ENCODE measurements around the gene TAF1B. TPM values are rescaled to one million over a fixed set of nuclear protein-coding genes. Genes with fewer than 3 reads are reported as not detected.

Gene TAF1B
- total RNA-seq, 1 experiment from 2014 or later: 52.8 TPM

DNA sequence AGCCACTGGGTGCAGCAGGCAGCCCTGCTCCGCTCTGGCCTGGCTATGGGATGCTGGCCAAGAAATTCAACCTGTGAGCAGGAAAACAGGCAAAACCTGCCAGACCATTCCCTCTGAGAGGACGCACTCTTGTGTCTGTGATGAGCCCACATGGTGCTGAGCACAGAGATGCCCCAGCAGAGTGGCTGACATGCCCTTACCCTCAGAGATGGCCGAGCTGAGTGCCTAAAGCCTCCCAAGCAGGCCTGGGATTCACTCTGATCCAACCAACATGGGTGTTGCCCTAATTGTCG is 34.3 kb upstream of the TAF1B start:
- Histone ChIP-seq H3K4me3 (ENCODE audit: low read depth, low read length, poor library complexity, severe bottlenecking) (no peak overlapping the region), H3K9me3 (ENCODE audit: low read depth, low read length, poor library complexity, severe bottlenecking) (no peaks in the 10 kb centered on the region), H3K4me1 (ENCODE audit: insufficient read depth, low read length, poor library complexity, severe bottlenecking) (no peaks in the 10 kb centered on the region), H3K27ac (ENCODE audit: low read depth, low read length, poor library complexity, severe bottlenecking) (no peak overlapping the region), H3K36me3 (ENCODE audit: insufficient read depth, low read length, poor library complexity, severe bottlenecking) (no peaks in the 10 kb centered on the region), H3K27me3 (replicated peaks; ENCODE audit: insufficient read depth, low read depth, low read length, poor library complexity) (no peaks in the 10 kb centered on the region)
- ChIA-PET POLR2A (ENCODE audit: low non-redundant PET) (no interaction called here), CTCF (no interaction called here)
- intact Hi-C loops (cut with micrococcal nuclease; ENCODE audit: unreplicated experiment): no loop called here
- DNase-seq (ENCODE audit: low spot score): no peak
- no TSS peak for BruUV-seq (replicated peaks)
- TF ChIP-seq, protein P1, sequence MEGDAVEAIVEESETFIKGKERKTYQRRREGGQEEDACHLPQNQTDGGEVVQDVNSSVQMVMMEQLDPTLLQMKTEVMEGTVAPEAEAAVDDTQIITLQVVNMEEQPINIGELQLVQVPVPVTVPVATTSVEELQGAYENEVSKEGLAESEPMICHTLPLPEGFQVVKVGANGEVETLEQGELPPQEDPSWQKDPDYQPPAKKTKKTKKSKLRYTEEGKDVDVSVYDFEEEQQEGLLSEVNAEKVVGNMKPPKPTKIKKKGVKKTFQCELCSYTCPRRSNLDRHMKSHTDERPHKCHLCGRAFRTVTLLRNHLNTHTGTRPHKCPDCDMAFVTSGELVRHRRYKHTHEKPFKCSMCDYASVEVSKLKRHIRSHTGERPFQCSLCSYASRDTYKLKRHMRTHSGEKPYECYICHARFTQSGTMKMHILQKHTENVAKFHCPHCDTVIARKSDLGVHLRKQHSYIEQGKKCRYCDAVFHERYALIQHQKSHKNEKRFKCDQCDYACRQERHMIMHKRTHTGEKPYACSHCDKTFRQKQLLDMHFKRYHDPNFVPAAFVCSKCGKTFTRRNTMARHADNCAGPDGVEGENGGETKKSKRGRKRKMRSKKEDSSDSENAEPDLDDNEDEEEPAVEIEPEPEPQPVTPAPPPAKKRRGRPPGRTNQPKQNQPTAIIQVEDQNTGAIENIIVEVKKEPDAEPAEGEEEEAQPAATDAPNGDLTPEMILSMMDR (conservative IDR thresholded peaks at IDR 0.05; ENCODE audit: low read depth, low read length): no peak
- no peak for TF ChIP-seq EZH2 (IDR thresholded peaks at IDR 0.05; ENCODE audit: borderline replicate concordance, low read depth, low read length, poor library complexity, severe bottlenecking)

DNA sequence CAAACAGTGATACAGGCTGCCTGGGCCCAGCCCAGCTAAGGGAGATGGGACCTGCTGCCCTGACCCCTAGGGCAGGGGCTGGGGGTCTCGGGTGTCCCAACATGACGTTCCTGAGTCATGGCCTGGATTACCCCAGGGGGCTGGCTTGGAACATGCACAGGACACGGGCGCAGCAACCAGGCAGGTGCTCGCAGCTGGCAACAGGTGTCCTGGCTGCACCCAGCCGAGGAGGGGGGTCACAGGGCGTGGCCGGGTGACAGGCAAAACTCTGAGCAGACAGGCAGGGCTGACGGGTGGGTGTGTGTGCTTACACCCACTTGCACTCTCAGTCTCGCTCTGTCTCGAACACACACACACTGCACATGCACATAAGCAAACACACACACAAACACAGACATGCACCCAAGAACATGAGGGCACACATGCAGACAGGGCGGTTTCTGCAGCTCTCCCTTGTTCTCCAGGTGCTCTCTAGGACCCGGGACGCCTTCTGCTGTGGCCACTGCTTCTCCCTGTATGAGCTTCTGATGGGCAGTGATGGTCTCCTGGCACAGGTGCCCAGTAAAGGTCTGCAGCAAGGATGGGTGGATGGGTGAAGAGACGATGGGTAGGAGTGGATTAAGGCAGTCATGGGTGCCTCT is 33.7 kb upstream of the TAF1B start:
- intact Hi-C loops (cut with micrococcal nuclease; ENCODE audit: unreplicated experiment): no loop called here
- H3K27me3 ChIP-seq (replicated peaks; ENCODE audit: insufficient read depth, low read depth, low read length, poor library complexity): no peaks in the 10 kb centered on the region
- DNase-seq (ENCODE audit: low spot score): no peak
- no peak overlapping the region for H3K27ac ChIP-seq (ENCODE audit: low read depth, low read length, poor library complexity, severe bottlenecking)
- ChIA-PET POLR2A (ENCODE audit: low non-redundant PET) (no interaction called here), CTCF (no interaction called here)
- no peaks in the 10 kb centered on the region for H3K36me3 ChIP-seq (ENCODE audit: insufficient read depth, low read length, poor library complexity, severe bottlenecking)
- no peak overlapping the region for H3K4me3 ChIP-seq (ENCODE audit: low read depth, low read length, poor library complexity, severe bottlenecking)
- no TSS peak for BruUV-seq (replicated peaks)
- no peaks in the 10 kb centered on the region for H3K9me3 ChIP-seq (ENCODE audit: low read depth, low read length, poor library complexity, severe bottlenecking)
- no peaks in the 10 kb centered on the region for H3K4me1 ChIP-seq (ENCODE audit: insufficient read depth, low read length, poor library complexity, severe bottlenecking)
- TF ChIP-seq EZH2 (IDR thresholded peaks at IDR 0.05; ENCODE audit: borderline replicate concordance, low read depth, low read length, poor library complexity, severe bottlenecking): no peak
- TF ChIP-seq, protein P1 (conservative IDR thresholded peaks at IDR 0.05; ENCODE audit: low read depth, low read length): no peak

DNA sequence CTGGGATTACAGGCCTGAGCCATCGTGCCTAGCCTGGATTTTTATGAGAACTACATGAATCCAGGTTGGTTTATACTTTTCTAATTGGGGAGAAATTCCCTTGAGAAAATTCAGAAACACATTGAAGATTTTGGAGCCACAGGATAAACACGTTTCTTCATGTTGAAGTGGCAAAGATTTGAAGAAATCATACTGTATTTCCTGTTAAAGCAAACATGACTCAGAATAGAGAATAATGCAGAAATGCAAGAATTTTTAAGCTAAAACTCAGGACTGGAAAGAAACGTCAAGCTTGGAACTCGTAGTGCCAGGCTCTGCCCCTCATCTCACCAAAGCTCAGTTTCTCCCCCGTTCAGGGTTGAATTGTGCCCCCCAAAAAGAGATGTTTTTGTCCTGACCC is 32.1 kb upstream of the TAF1B start:
- Histone ChIP-seq H3K4me1 (ENCODE audit: insufficient read depth, low read length, poor library complexity, severe bottlenecking) (peaks cover 6% of the 10 kb centered on the region), H3K27me3 (replicated peaks; ENCODE audit: insufficient read depth, low read depth, low read length, poor library complexity) (no peaks in the 10 kb centered on the region), H3K4me3 (ENCODE audit: low read depth, low read length, poor library complexity, severe bottlenecking) (no peak overlapping the region), H3K27ac (ENCODE audit: low read depth, low read length, poor library complexity, severe bottlenecking) (no peak overlapping the region), H3K36me3 (ENCODE audit: insufficient read depth, low read length, poor library complexity, severe bottlenecking) (no peaks in the 10 kb centered on the region), H3K9me3 (ENCODE audit: low read depth, low read length, poor library complexity, severe bottlenecking) (no peaks in the 10 kb centered on the region)
- POLR2A ChIA-PET (ENCODE audit: low non-redundant PET): no interaction called here
- BruUV-seq (replicated peaks): no TSS peak
- TF ChIP-seq EZH2 (IDR thresholded peaks at IDR 0.05; ENCODE audit: borderline replicate concordance, low read depth, low read length, poor library complexity, severe bottlenecking): no peak
- TF ChIP-seq, protein P1 (conservative IDR thresholded peaks at IDR 0.05; ENCODE audit: low read depth, low read length): no peak
- DNase-seq (ENCODE audit: low spot score): no peak
- intact Hi-C loops (cut with micrococcal nuclease; ENCODE audit: unreplicated experiment): no loop called here
- CTCF ChIA-PET: no interaction called here
